ENCODE measurements around the gene MARK2.

GRCh38 chr11:63791495-63792167, 47.3 kb upstream of the MARK2 start:
- TF ChIP-seq POLR2AphosphoS5 (IDR thresholded peaks at IDR 0.05; ENCODE audit: low read depth, low read length) (no peak), TAF1 (IDR thresholded peaks at IDR 0.05; ENCODE audit: borderline replicate concordance, insufficient read depth, low read length) (no peak), REST (IDR thresholded peaks at IDR 0.05; ENCODE audit: insufficient read depth in 1 of 2, low read depth in 2 of 2, low read length in 2 of 2) (no peak), SIN3A (IDR thresholded peaks at IDR 0.05; ENCODE audit: borderline replicate concordance, insufficient read depth, low read length) (no peak), FOXP2 (optimal IDR thresholded peaks at IDR 0.05; ENCODE audit: borderline replicate concordance, extremely low read depth, extremely low read length, insufficient read depth) (no peak)
